Endothelial cell of umbilical vein (primary cell): Measurements from ENCODE around the gene CABCOCO1. TPM values are rescaled to one million over a fixed set of nuclear protein-coding genes. Genes with fewer than 3 reads are reported as not detected.

Source experiments
- BruUV-seq: library from RNA; stranded (reverse); fragments of 400-500 nt; replicated peaks from 2 replicates; lab custom pipeline; 2021; lab: Mats Ljungman, UMichigan
- CTCF ChIA-PET: fragments of 300-600, 350-600 bp; sonication (Branson Sonifier 250); formaldehyde crosslinking; loops from one replicate; lab custom pipeline; 2021; ENCODE audit warnings: antibody characterized with exemption, inconsistent platforms; lab: Charles Lee
- POLR2A ChIA-PET: fragments of 300-600, 350-600 bp; sonication (Branson Sonifier 250); formaldehyde crosslinking; loops from one replicate; lab custom pipeline; 2021; ENCODE audit warnings: antibody characterized with exemption, inconsistent platforms; lab: Charles Lee
- DNase-seq: peaks from one replicate; pipeline ENCODE4 v3.0.0-alpha.2; 2011; ENCODE audit warnings: low read depth, low spot score
- FAIRE-seq: peaks from 2 replicates; lab custom pipeline; 2011; peaks lifted over from hg19 to GRCh38; lab: Jason Lieb, UNC
- H2AFZ ChIP-seq: 2 replicates; pipeline ENCODE4 v1.6.0; 2012; ENCODE audit warnings: low read depth, low read length, control low read depth, inconsistent platforms
- H3K27ac ChIP-seq: 2 replicates; pipeline ENCODE4 v1.5.1; 2011; ENCODE audit warnings: low read depth, mild to moderate bottlenecking, control low read depth, low read length, moderate library complexity; ENCODE audit not compliant: insufficient read depth
- H3K27me3 ChIP-seq, 2 experiments: 2 replicates each; pipeline versions ENCODE4 v1.6.0 to v1.6.1; 2011; ENCODE audit warnings: low read length in 2 of 2, mixed read lengths in 1 of 2; ENCODE audit not compliant: control insufficient read depth in 2 of 2, insufficient read depth in 2 of 2
- H3K36me3 ChIP-seq, 2 experiments: 2 replicates in 1 of 2; 3 replicates in 1 of 2; pipeline ENCODE4 v1.5.1; 2011; ENCODE audit warnings: low read length in 2 of 2, mild to moderate bottlenecking in 1 of 2, moderate library complexity in 1 of 2; ENCODE audit not compliant: control insufficient read depth in 2 of 2, insufficient read depth in 2 of 2; ENCODE audit errors: extremely low read depth in 1 of 2
- H3K4me1 ChIP-seq: 3 replicates; pipeline ENCODE4 v1.5.1; 2011; ENCODE audit warnings: mild to moderate bottlenecking, low read length; ENCODE audit not compliant: control insufficient read depth, insufficient read depth; ENCODE audit errors: extremely low read depth
- H3K4me2 ChIP-seq: 2 replicates; pipeline ENCODE4 v1.6.1; 2011; ENCODE audit warnings: low read length, control low read depth, mixed read lengths; ENCODE audit not compliant: insufficient read depth
- H3K4me3 ChIP-seq, 3 experiments: fragments of 200-600 bp in 1 of 3; sonication (generic), shearing (Covaris generic) in 1 of 3; replicated peaks in 1 of 3; 2 replicates each; pipeline ENCODE4 v1.5.1; 2011 to 2016; ENCODE audit warnings: control low read depth in 3 of 3, low read length in 3 of 3, mild to moderate bottlenecking in 2 of 3, inconsistent platforms in 1 of 3, low read depth in 1 of 3, moderate library complexity in 1 of 3; ENCODE audit not compliant: insufficient read depth in 1 of 3
- H3K79me2 ChIP-seq: 2 replicates; pipeline ENCODE4 v1.6.0; 2012; ENCODE audit warnings: low read length, inconsistent platforms; ENCODE audit not compliant: control insufficient read depth, insufficient read depth
- H3K9ac ChIP-seq: replicated peaks from 2 replicates; pipeline ENCODE3; 2011; ENCODE audit warnings: low read length, control low read depth; ENCODE audit not compliant: insufficient read depth; ENCODE audit errors: extremely low read depth
- H3K9me1 ChIP-seq: replicated peaks from 3 replicates; pipeline ENCODE4 v1.6.0; 2011; ENCODE audit warnings: mild to moderate bottlenecking, low read length; ENCODE audit not compliant: control insufficient read depth, insufficient read depth; ENCODE audit errors: extremely low read depth
- H3K9me3 ChIP-seq: replicated peaks from 2 replicates; pipeline ENCODE4 v1.5.1; 2012; ENCODE audit warnings: low read length, inconsistent platforms; ENCODE audit not compliant: control insufficient read depth, insufficient read depth
- H4K20me1 ChIP-seq: replicated peaks from 2 replicates; pipeline ENCODE3; 2011; ENCODE audit warnings: mild to moderate bottlenecking, low read length; ENCODE audit not compliant: control insufficient read depth, insufficient read depth; ENCODE audit errors: extremely low read depth
- CTCF ChIP-seq, 2 donors: IDR thresholded peaks; 1 replicate in 1 of 2; 2 replicates in 1 of 2; pipeline ENCODE4 v1.5.1; 2011; ENCODE audit warnings: low read length in 2 of 2, mild to moderate bottlenecking in 2 of 2, moderate library complexity in 2 of 2, control low read depth in 1 of 2, inconsistent platforms in 1 of 2, low read depth in 1 of 2; ENCODE audit not compliant: insufficient read depth in 1 of 2; ENCODE audit errors: extremely low read depth in 1 of 2
- EZH2 ChIP-seq: IDR thresholded peaks from 2 replicates; pipeline ENCODE4 v1.6.1; 2012; ENCODE audit warnings: borderline replicate concordance, low read depth, mild to moderate bottlenecking, moderate library complexity, low read length, inconsistent platforms; ENCODE audit not compliant: severe bottlenecking
- FOS ChIP-seq: IDR thresholded peaks from 2 replicates; pipeline ENCODE4 v1.6.1; 2011; ENCODE audit warnings: mild to moderate bottlenecking, low read length, moderate library complexity, borderline replicate concordance; ENCODE audit not compliant: insufficient read depth
- GATA2 ChIP-seq: IDR thresholded peaks from 2 replicates; pipeline ENCODE4 v1.7.0; 2011; ENCODE audit warnings: low read depth, mild to moderate bottlenecking, moderate library complexity, mixed read lengths, low read length; ENCODE audit not compliant: insufficient read length, insufficient read depth
- JUN ChIP-seq: IDR thresholded peaks from 2 replicates; pipeline ENCODE4 v1.6.1; 2011; ENCODE audit warnings: borderline replicate concordance, low read depth; ENCODE audit not compliant: insufficient read length, insufficient read depth
- MAX ChIP-seq: IDR thresholded peaks from 2 replicates; pipeline ENCODE4 v1.6.1; 2011; ENCODE audit not compliant: insufficient read depth, insufficient read length
- MYC ChIP-seq: IDR thresholded peaks from one replicate; pipeline ENCODE4 v1.6.1; 2011; ENCODE audit warnings: mild to moderate bottlenecking, low read depth, low read length
- POLR2A ChIP-seq: IDR thresholded peaks from 2 replicates; pipeline ENCODE4 v1.6.1; 2012; ENCODE audit warnings: low read depth, mild to moderate bottlenecking, control low read depth, low read length
- POLR2AphosphoS5 ChIP-seq: IDR thresholded peaks from 2 replicates; pipeline ENCODE4 v1.6.1; 2012; ENCODE audit warnings: low read depth, mild to moderate bottlenecking, control low read depth, low read length, moderate library complexity; ENCODE audit not compliant: insufficient read depth
- dilution Hi-C: fragments of 300-500 bp; cut with MboI; formaldehyde crosslinking; loops from one replicate; pipeline ENCODE4 v1.15.0; 2019; ENCODE audit warnings: low sequenced_read_pairs; ENCODE audit not compliant: extremely low pct_ligation_motif_present
- intact Hi-C: fragments of 100-400 bp; cut with micrococcal nuclease; formaldehyde crosslinking; loops from one replicate; pipeline ENCODE4 v1.10.0; 2022
- polyA plus RNA-seq, 4 experiments: library from polyadenylated mRNA; depleted of rRNA in 3 of 4; stranded (reverse) in 3 of 4; unstranded in 1 of 4; fragments of >200 nt; gene quantifications; 2 replicates each; pipeline versions ENCODE4 v1.2.1 to v1.2.3, GENCODE V29; 2011 to 2012; ENCODE audit warnings: missing spikeins in 1 of 4
- total RNA-seq: library from RNA; stranded (reverse); gene quantifications from 2 replicates; pipeline ENCODE4 v1.2.3, GENCODE V29; 2021

CABCOCO1 gene
- total and polyA plus RNA-seq, 2 donors (not counting 3 experiments of a cell fraction or from before 2014, with no cell fraction given) = 0.06 to 1.3 TPM

GRCh38 chr10:61758433-61758832 is 95.7 kb downstream of the CABCOCO1 start:
- intact Hi-C loops = no loop called here
- peak; percentile 11 for DNase-seq

More at GRCh38 chr10:61758433-61758832, 95.7 kb downstream of the CABCOCO1 start:
- TF ChIP-seq POLR2A (no peak), MYC (no peak), MAX (no peak), FOS (no peak), POLR2AphosphoS5 (no peak), CTCF (IDR thresholded peaks at IDR 0.05; ENCODE audit: extremely low read depth in 1 of 2, insufficient read depth in 1 of 2, low read depth in 1 of 2, low read length in 2 of 2) (no peak), GATA2 (no peak), JUN (no peak), EZH2 (no peak)
- ChIA-PET POLR2A (interaction anchor here (1.2 kb wide), 1 partner anchor 142 kb away, joined by 3 read pairs; no protein-coding TSS in a partner anchor), CTCF (interaction anchor here (1.3 to 2.5 kb wide), 3 partner anchors 59 to 138 kb away, joined by 4 to 10 read pairs (median 4); no protein-coding TSS in a partner anchor)
- no peak overlapping the region for H3K9ac ChIP-seq
- dilution Hi-C loops = no loop called here
- no peak overlapping the region for H3K27ac ChIP-seq
- no peaks in the 10 kb centered on the region for H3K9me1 ChIP-seq
- no peaks in the 10 kb centered on the region for H4K20me1 ChIP-seq
- H3K4me1 ChIP-seq = peaks cover 14% of the 10 kb centered on the region
- no peak overlapping the region for H2AFZ ChIP-seq
- no peaks in the 10 kb centered on the region for H3K27me3 ChIP-seq
- H3K36me3 ChIP-seq = no peaks in the 10 kb centered on the region
- no peak overlapping the region for H3K4me3 ChIP-seq
- FAIRE-seq = no peak
- no peaks in the 10 kb centered on the region for H3K79me2 ChIP-seq
- no peak overlapping the region for H3K4me2 ChIP-seq
- H3K9me3 ChIP-seq = no peaks in the 10 kb centered on the region
- no TSS peak for BruUV-seq
